GM12891 (cell line): Measurements from ENCODE around the gene FASTKD3.

ENCODE experiments used
- DNase-seq: peaks from one replicate; pipeline ENCODE4 v3.0.0; 2011; ENCODE audit warnings: low spot score; ENCODE audit not compliant: insufficient read length
- FAIRE-seq: peaks from 2 replicates; lab custom pipeline; 2011; peaks lifted over from hg19 to GRCh38; lab: Jason Lieb, UNC
- PAX5 ChIP-seq: IDR thresholded peaks from 2 replicates; pipeline ENCODE4 v1.6.1; 2011; ENCODE audit warnings: low read length, moderate library complexity, mild to moderate bottlenecking; ENCODE audit not compliant: insufficient read depth, severe bottlenecking
- POLR2A ChIP-seq: IDR thresholded peaks from 2 replicates; pipeline ENCODE4 v1.6.1; 2011; ENCODE audit warnings: low read depth, low read length, control low read depth
- POLR2AphosphoS5 ChIP-seq: IDR thresholded peaks from 2 replicates; pipeline ENCODE4 v1.6.1; 2011; ENCODE audit warnings: low read depth, low read length, control low read depth
- POU2F2 ChIP-seq: IDR thresholded peaks from 2 replicates; pipeline ENCODE4 v1.6.1; 2011; ENCODE audit warnings: low read depth, mild to moderate bottlenecking, control low read depth, low read length, moderate library complexity
- SPI1 ChIP-seq: IDR thresholded peaks from 2 replicates; pipeline ENCODE4 v1.6.1; 2011; ENCODE audit warnings: low read depth, low read length, control low read depth
- TAF1 ChIP-seq: IDR thresholded peaks from 2 replicates; pipeline ENCODE4 v1.6.1; 2011; ENCODE audit warnings: low read depth, low read length, control low read depth

Gene FASTKD3

DNA sequence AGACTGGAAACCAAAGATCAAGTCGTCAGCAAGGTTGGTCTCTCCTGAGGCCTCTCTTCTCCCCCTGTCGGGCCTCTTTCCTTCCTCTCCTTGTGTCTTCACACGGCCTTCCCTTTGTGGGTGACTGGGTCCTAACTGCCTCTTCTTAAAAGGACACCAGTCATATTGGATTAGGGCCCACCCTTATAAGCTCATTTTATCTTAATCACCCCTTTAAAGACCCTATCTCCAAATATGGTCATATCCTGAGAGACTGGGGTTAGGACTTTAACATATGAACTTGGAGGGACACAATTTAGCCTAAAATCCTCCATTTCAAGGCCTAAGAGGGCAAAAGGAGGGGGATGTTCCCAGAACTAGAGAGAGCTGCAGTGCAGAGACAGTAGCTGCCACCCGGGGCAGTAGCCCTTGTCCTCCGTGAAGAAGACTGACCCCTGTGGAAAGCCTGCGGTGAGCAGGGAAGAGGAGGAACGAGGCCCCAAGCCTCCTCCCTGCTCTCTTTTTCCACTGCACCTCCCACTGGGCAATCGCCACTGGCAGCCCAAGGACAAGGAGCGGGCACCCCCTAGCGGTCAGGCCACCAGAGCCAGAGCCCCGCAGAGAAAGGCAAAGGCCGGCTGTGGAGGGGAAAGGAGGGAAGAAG, 52.8 kb downstream of the FASTKD3 start:
- TF ChIP-seq POLR2A (no peak), SPI1 (no peak), TAF1 (no peak), PAX5 (no peak), POLR2AphosphoS5 (no peak), POU2F2 (no peak)
- FAIRE-seq, result peak; percentile 20
- peak; percentile 65 for DNase-seq

DNA sequence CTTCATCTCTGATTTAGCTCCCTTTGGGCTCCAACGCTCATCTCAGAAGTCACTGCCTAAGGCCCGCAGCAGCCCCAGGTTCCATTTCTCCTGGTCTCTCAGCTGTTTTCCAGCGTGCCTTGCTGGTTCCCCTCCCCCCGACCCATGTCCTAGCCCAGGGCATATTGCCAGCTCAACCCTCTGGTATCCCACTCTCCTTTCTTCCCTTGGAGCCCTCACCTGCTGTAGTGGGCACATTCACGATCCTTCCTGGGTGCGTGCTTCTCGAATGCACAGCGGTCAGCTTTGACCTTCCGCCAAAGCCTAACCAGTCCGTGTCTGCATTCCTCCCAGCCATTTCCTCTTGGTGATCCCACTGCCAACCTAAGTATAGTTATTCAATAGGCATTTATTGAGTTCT, 54.0 kb downstream of the FASTKD3 start:
- TF ChIP-seq POLR2AphosphoS5, result no peak
- no peak for TF ChIP-seq SPI1
- TF ChIP-seq POU2F2, result no peak
- no peak for TF ChIP-seq PAX5
- TF ChIP-seq POLR2A, result no peak
- no peak for TF ChIP-seq TAF1
- no peak for FAIRE-seq
- no peak for DNase-seq

DNA sequence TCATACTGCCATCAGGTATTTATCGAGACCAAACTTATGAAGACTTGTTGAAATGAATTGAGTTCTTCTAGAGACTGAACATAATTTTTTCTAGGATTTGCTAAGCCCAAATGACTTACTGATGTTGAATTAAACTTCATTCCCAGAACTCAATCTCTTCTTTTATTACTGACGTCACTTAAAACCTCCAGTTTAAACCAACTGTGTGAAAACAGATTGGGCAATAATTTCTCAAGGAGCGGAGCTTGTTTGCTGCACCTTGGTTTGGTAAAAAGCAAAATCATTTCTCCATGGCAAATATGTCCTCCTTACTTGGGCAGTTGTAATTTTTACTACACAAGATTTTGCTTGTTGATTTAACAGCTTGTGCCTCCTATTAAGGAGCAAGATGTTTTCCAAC, 55.3 kb downstream of the FASTKD3 start:
- DNase-seq, result no peak
- FAIRE-seq, result no peak
- TF ChIP-seq POLR2AphosphoS5 (no peak), TAF1 (no peak), SPI1 (no peak), POU2F2 (no peak), POLR2A (no peak), PAX5 (no peak)

DNA sequence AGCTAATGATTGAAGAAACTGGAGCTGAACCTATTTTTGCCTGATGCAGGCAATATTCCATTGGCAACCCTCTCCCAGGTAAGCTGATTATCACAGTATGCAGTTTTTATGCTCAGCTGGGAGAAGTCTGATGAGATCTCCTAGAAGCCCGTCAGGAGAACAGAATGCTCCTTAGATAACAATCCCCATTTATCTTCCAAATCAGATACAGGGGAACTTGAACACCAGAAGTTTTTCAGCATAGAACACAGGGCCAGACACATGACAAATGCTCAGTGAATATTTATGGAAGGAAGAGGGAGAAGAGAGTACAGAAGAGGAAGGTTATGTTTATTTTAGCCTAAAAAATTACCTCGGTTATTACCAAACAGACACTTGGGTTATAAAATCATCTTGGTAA, 55.8 kb downstream of the FASTKD3 start:
- no peak for TF ChIP-seq SPI1
- no peak for TF ChIP-seq TAF1
- TF ChIP-seq POU2F2, result no peak
- TF ChIP-seq POLR2AphosphoS5, result no peak
- TF ChIP-seq POLR2A, result no peak
- no peak for TF ChIP-seq PAX5
- DNase-seq (no peak), FAIRE-seq (no peak)

DNA sequence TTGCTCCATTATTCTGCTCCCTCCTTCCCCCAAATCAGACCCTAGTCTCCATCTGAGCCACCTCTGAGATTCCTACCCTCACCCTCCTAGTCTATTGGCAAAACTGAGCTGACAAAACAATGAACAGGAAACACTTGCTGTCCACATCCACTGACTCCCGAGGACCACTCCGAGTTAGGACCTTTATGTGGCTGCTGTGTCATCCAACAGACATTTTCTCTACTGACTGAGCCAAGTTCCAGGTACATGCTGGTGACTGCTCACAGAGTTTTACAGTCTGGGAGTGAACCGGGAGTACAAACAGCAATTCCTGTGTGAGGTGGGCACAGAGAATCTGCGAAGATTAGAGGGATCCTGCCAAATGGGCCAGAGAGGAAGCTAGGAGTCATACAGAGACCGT, 57.1 kb downstream of the FASTKD3 start:
- no peak for DNase-seq
- TF ChIP-seq POU2F2 (no peak), POLR2AphosphoS5 (no peak), POLR2A (no peak), SPI1 (no peak), TAF1 (no peak), PAX5 (no peak)
- no peak for FAIRE-seq
